ENCODE measurements around the gene CHRM1. TPM values are rescaled to one million over a fixed set of nuclear protein-coding genes. Genes with fewer than 3 reads are reported as not detected.

CHRM1 gene
- total RNA-seq, 1 donor from 2014 or later = not detected

- DNase-seq (ENCODE audit: low read depth, low spot score) = no peak
These were observed 5.7 kb upstream of the CHRM1 start for GRCh38 chr11:62926680-62927455.

- DNase-seq (ENCODE audit: low read depth, low spot score) = no peak
These were observed 4.8 kb upstream of the CHRM1 start for GRCh38 chr11:62925745-62926679.

- no peak for DNase-seq (ENCODE audit: low read depth, low spot score)
These were observed 4.1 kb upstream of the CHRM1 start for GRCh38 chr11:62925308-62925707.

- DNase-seq (ENCODE audit: low read depth, low spot score) = no peak
These were observed 2.6 kb upstream of the CHRM1 start for GRCh38 chr11:62923601-62924411.

GRCh38 chr11:62922653-62923431, 1.7 kb upstream of the CHRM1 start:
- no peak for DNase-seq (ENCODE audit: low read depth, low spot score)

- no peak for DNase-seq (ENCODE audit: low read depth, low spot score)
These were observed 1.0 kb upstream of the CHRM1 start for GRCh38 chr11:62922189-62922589.

- DNase-seq (ENCODE audit: low read depth, low spot score) = no peak
These were observed 518 bp upstream of the CHRM1 start for GRCh38 chr11:62921573-62922188.

- DNase-seq (ENCODE audit: low read depth, low spot score) = no peak
These were observed 1.1 kb downstream of the CHRM1 start for GRCh38 chr11:62919898-62920640.

GRCh38 chr11:62919476-62919875, 1.7 kb downstream of the CHRM1 start:
- DNase-seq (ENCODE audit: low read depth, low spot score) = no peak

- DNase-seq (ENCODE audit: low read depth, low spot score) = no peak
These were observed 2.6 kb downstream of the CHRM1 start for GRCh38 chr11:62918531-62918930.

- DNase-seq (ENCODE audit: low read depth, low spot score) = no peak
These were observed 3.2 kb downstream of the CHRM1 start for GRCh38 chr11:62917906-62918502.

- no peak for DNase-seq (ENCODE audit: low read depth, low spot score)
These were observed 6.7 kb downstream of the CHRM1 start for GRCh38 chr11:62914416-62914815.

- no peak for DNase-seq (ENCODE audit: low read depth, low spot score)
These were observed 8.9 kb downstream of the CHRM1 start for GRCh38 chr11:62912268-62912667.

GRCh38 chr11:62911137-62912130, 9.7 kb downstream of the CHRM1 start:
- no peak for DNase-seq (ENCODE audit: low read depth, low spot score)

- no peak for DNase-seq (ENCODE audit: low read depth, low spot score)
These were observed 10.9 kb downstream of the CHRM1 start for GRCh38 chr11:62910141-62910882.

GRCh38 chr11:62909107-62909894, 11.9 kb downstream of the CHRM1 start:
- peak; percentile 60 for DNase-seq (ENCODE audit: low read depth, low spot score)
